ENCODE results near the gene CCDC146. TPM values are rescaled to one million over a fixed set of nuclear protein-coding genes. Genes with fewer than 3 reads are reported as not detected.

The CCDC146 gene
- polyA plus RNA-seq, 1 donor from 2014 or later: 13.0 TPM

DNA sequence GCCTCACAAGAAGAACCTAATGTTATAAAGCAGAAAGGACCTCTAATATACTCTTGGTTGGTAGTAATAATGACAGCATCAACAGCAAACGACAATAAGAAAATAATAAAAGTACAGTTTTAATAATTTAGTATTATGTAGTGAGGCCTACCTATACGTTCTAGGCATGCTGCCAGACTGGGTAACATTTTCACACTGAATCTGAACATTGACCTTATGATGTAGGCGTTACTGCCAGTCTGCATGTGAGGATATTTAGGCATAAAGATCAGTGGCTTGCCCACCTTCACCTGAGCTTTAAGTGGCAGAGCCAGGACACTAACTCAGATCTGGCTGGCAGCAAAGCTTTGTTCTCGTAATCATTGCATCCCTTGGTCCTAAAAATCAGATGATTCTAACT, 74.7 kb downstream of the CCDC146 start:
- Histone ChIP-seq H3K27me3 (ENCODE audit: insufficient read depth, low read depth, low read length) (no peaks in the 10 kb centered on the region), H3K79me2 (replicated peaks; ENCODE audit: insufficient read depth, low read length) (no peaks in the 10 kb centered on the region), H2AFZ (ENCODE audit: low read depth, low read length) (no peak overlapping the region), H3K27ac (ENCODE audit: low read length) (no peak overlapping the region), H3K9me2 (ENCODE audit: insufficient read depth, low read length) (no peaks in the 10 kb centered on the region), H3F3A (ENCODE audit: insufficient read depth, low read length, poor library complexity, severe bottlenecking) (no peaks in the 10 kb centered on the region), H3K9ac (ENCODE audit: low read length) (no peak overlapping the region), H3K36me3 (ENCODE audit: insufficient read depth, low read length) (no peaks in the 10 kb centered on the region), H4K20me1 (ENCODE audit: insufficient read depth) (no peaks in the 10 kb centered on the region), H3K4me2 (ENCODE audit: low read length) (no peak overlapping the region), H3K9me3 (ENCODE audit: low read length) (no peaks in the 10 kb centered on the region), H3K4me3 (ENCODE audit: low read length) (no peak overlapping the region)
- no peak for TF ChIP-seq POLR2AphosphoS5 (IDR thresholded peaks at IDR 0.05)
- no peak for TF ChIP-seq MXI1 (conservative IDR thresholded peaks at IDR 0.05; ENCODE audit: poor library complexity, severe bottlenecking)
- TF ChIP-seq EZH2 (IDR thresholded peaks at IDR 0.05; ENCODE audit: borderline replicate concordance, insufficient read depth, low read length, poor library complexity, severe bottlenecking): no peak
- no peak for TF ChIP-seq TAF1 (IDR thresholded peaks at IDR 0.05; ENCODE audit: low read depth)
- TF ChIP-seq, protein P1, sequence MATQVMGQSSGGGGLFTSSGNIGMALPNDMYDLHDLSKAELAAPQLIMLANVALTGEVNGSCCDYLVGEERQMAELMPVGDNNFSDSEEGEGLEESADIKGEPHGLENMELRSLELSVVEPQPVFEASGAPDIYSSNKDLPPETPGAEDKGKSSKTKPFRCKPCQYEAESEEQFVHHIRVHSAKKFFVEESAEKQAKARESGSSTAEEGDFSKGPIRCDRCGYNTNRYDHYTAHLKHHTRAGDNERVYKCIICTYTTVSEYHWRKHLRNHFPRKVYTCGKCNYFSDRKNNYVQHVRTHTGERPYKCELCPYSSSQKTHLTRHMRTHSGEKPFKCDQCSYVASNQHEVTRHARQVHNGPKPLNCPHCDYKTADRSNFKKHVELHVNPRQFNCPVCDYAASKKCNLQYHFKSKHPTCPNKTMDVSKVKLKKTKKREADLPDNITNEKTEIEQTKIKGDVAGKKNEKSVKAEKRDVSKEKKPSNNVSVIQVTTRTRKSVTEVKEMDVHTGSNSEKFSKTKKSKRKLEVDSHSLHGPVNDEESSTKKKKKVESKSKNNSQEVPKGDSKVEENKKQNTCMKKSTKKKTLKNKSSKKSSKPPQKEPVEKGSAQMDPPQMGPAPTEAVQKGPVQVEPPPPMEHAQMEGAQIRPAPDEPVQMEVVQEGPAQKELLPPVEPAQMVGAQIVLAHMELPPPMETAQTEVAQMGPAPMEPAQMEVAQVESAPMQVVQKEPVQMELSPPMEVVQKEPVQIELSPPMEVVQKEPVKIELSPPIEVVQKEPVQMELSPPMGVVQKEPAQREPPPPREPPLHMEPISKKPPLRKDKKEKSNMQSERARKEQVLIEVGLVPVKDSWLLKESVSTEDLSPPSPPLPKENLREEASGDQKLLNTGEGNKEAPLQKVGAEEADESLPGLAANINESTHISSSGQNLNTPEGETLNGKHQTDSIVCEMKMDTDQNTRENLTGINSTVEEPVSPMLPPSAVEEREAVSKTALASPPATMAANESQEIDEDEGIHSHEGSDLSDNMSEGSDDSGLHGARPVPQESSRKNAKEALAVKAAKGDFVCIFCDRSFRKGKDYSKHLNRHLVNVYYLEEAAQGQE (IDR thresholded peaks at IDR 0.05; ENCODE audit: borderline replicate concordance): no peak
- no peak for TF ChIP-seq RAD21 (conservative IDR thresholded peaks at IDR 0.05)
- TF ChIP-seq EP300 (conservative IDR thresholded peaks at IDR 0.05; ENCODE audit: poor library complexity, severe bottlenecking): no peak
- no peak for TF ChIP-seq SMC3 (conservative IDR thresholded peaks at IDR 0.05; ENCODE audit: poor library complexity)
- TF ChIP-seq, protein P2, sequence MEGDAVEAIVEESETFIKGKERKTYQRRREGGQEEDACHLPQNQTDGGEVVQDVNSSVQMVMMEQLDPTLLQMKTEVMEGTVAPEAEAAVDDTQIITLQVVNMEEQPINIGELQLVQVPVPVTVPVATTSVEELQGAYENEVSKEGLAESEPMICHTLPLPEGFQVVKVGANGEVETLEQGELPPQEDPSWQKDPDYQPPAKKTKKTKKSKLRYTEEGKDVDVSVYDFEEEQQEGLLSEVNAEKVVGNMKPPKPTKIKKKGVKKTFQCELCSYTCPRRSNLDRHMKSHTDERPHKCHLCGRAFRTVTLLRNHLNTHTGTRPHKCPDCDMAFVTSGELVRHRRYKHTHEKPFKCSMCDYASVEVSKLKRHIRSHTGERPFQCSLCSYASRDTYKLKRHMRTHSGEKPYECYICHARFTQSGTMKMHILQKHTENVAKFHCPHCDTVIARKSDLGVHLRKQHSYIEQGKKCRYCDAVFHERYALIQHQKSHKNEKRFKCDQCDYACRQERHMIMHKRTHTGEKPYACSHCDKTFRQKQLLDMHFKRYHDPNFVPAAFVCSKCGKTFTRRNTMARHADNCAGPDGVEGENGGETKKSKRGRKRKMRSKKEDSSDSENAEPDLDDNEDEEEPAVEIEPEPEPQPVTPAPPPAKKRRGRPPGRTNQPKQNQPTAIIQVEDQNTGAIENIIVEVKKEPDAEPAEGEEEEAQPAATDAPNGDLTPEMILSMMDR (IDR thresholded peaks at IDR 0.05; ENCODE audit: poor library complexity, severe bottlenecking): no peak

DNA sequence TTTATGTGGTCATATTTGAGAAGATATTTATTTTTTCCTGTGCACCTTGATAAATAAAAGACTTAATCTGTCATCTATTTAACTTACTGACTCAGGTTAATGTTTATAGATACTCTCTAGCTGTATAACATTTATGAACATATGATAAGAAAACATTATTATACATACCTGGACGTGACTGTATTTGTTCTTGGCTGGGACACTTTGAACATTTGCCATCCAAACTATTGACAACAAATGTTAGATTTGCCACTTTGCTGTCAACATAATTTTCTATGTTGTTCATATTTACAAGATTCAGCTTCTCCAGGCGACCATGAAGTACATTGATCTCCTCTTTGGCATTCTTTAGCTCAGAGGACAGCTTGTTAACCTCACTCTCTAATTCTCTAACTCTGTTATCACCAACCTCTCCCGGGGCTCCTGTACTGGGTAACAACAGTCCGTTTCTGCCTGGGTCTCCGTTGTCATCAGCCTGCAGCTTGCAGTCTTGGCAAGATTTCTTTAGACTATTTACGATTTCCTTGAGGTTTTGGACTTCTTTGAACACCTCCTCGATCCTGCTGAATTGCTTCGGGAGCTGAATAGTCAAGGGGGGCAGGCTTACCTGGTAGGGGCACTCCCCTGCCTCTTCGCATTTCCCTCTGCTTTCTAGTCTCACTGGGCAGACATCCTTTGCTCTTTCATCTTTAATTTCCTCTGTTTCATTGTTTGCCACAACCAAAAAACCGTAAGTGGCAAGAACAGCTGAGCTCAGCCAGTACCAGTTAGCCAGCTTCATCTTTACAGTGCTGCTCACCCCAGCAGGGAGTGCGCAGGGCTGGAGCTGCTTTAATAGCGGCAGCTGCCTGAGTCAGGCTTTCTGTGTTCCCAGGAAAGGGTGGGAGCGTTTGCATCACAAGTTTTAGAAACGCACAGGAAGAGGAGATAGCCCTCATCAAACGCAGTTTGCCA, 76.9 kb downstream of the CCDC146 start, which contains the start of gene FGL2:
Gene FGL2, minus strand, starts transcription at position 807 of the 954 bp plus-strand sequence. Its CDS starts 26 bp downstream, at position 781.
- Histone ChIP-seq H2AFZ (ENCODE audit: low read depth, low read length) (no peak within 1 kb of the TSS), H4K20me1 (ENCODE audit: insufficient read depth) (no peaks in the 10 kb centered on the region), H3K27ac (ENCODE audit: low read length) (no peak within 1 kb of the TSS)

More for the DNA sequence above, 76.9 kb downstream of the CCDC146 start, which contains the start of gene FGL2:
- peak within 1 kb of the TSS; percentile 8 for H3K4me2 ChIP-seq (ENCODE audit: low read length)
- H3K4me3 ChIP-seq (ENCODE audit: low read length): peak within 1 kb of the TSS; percentile 52
- H3K9ac ChIP-seq (ENCODE audit: low read length): peak within 1 kb of the TSS; percentile 13
- no peaks in the 10 kb centered on the region for H3K79me2 ChIP-seq (replicated peaks; ENCODE audit: insufficient read depth, low read length)
- H3K27me3 ChIP-seq (ENCODE audit: insufficient read depth, low read depth, low read length): no peaks in the 10 kb centered on the region
- no peaks in the 10 kb centered on the region for H3F3A ChIP-seq (ENCODE audit: insufficient read depth, low read length, poor library complexity, severe bottlenecking)
- no peaks in the 10 kb centered on the region for H3K36me3 ChIP-seq (ENCODE audit: insufficient read depth, low read length)
- no peaks in the 10 kb centered on the region for H3K9me3 ChIP-seq (ENCODE audit: low read length)
- no peaks in the 10 kb centered on the region for H3K9me2 ChIP-seq (ENCODE audit: insufficient read depth, low read length)
- TF ChIP-seq, protein P2 (IDR thresholded peaks at IDR 0.05; ENCODE audit: poor library complexity, severe bottlenecking): no peak
- TF ChIP-seq POLR2AphosphoS5 (IDR thresholded peaks at IDR 0.05): no peak
- TF ChIP-seq TAF1 (IDR thresholded peaks at IDR 0.05; ENCODE audit: low read depth): no peak
- TF ChIP-seq EZH2 (IDR thresholded peaks at IDR 0.05; ENCODE audit: borderline replicate concordance, insufficient read depth, low read length, poor library complexity, severe bottlenecking): no peak
- TF ChIP-seq EP300 (conservative IDR thresholded peaks at IDR 0.05; ENCODE audit: poor library complexity, severe bottlenecking): no peak
- no peak for TF ChIP-seq RAD21 (conservative IDR thresholded peaks at IDR 0.05)
- TF ChIP-seq MXI1 (conservative IDR thresholded peaks at IDR 0.05; ENCODE audit: poor library complexity, severe bottlenecking): no peak
- TF ChIP-seq, protein P1 (IDR thresholded peaks at IDR 0.05; ENCODE audit: borderline replicate concordance): no peak
- TF ChIP-seq SMC3 (conservative IDR thresholded peaks at IDR 0.05; ENCODE audit: poor library complexity): no peak

Data from neural cell (in vitro differentiated cells).